ENCODE results near the gene TMEM128. TPM values are rescaled to one million over a fixed set of nuclear protein-coding genes. Genes with fewer than 3 reads are reported as not detected.
A peak's percentile ranks its signal among the peaks of the same experiment; 100 is the strongest.
"Not testable (repeated sequence)": the region's sequence is repeated elsewhere in the genome, so short reads cannot be mapped to it uniquely, and the experiment has no call there.

Gene TMEM128
- total RNA-seq, 1 donor from 2014 or later = 15.2 TPM

DNA sequence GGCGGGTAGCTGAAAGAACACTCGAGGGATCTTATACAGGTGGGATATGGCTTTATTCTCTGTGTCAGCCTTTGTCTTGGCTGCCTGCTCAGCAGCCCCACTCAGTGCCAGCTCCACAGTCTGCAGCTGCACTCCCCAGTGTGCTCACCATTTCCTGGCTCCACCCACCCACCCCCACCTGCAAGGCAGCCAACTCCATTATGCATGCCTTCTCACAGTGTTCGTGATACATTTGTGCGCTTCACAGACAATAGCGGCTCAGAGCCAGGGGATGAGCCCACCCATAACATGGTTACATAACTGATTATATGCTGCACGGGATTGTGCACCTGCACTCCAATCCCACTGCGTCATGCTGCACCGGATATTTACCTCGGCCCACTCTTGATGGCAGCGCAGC lies 8.8 kb upstream of the TMEM128 start:
- intact Hi-C loops (cut with DNase I) = no loop called here
- Histone ChIP-seq H3K27me3 (no peaks in the 10 kb centered on the region), H3K9me3 (no peaks in the 10 kb centered on the region), H3K36me3 (no peaks in the 10 kb centered on the region), H3K4me1 (no peaks in the 10 kb centered on the region), H3K27ac (no peak overlapping the region), H3K4me3 (no peak overlapping the region)
- TF ChIP-seq POLR2A (IDR thresholded peaks at IDR 0.05) (no peak), POLR2AphosphoS5 (IDR thresholded peaks at IDR 0.05; ENCODE audit: insufficient read depth in 1 of 2, low read depth in 1 of 2) (no peak)
- TF ChIP-seq, protein P1, sequence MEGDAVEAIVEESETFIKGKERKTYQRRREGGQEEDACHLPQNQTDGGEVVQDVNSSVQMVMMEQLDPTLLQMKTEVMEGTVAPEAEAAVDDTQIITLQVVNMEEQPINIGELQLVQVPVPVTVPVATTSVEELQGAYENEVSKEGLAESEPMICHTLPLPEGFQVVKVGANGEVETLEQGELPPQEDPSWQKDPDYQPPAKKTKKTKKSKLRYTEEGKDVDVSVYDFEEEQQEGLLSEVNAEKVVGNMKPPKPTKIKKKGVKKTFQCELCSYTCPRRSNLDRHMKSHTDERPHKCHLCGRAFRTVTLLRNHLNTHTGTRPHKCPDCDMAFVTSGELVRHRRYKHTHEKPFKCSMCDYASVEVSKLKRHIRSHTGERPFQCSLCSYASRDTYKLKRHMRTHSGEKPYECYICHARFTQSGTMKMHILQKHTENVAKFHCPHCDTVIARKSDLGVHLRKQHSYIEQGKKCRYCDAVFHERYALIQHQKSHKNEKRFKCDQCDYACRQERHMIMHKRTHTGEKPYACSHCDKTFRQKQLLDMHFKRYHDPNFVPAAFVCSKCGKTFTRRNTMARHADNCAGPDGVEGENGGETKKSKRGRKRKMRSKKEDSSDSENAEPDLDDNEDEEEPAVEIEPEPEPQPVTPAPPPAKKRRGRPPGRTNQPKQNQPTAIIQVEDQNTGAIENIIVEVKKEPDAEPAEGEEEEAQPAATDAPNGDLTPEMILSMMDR (IDR thresholded peaks at IDR 0.05) = no peak
- no peak for DNase-seq (ENCODE audit: extremely low spot score in 2 of 2)

DNA sequence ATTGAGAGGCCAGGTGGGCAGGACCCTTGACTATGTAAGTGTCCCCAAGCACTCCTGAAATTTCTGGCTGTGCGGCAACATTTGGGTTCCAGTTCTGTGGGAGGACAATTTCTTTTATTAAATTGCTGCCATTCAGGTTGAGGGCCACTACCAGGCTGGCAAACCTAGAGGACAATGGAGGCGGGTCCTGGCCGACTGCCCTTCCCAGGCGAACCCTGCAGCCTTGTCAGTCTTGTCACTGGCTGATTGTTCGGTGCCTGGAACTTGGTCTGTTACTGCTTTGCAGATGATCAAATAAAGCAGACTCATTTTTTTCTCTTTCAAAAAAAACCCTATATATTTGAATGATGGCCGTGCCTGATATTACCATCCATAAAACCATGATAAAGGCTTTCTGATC lies 6.6 kb upstream of the TMEM128 start:
- intact Hi-C loops (cut with DNase I) = no loop called here
- TF ChIP-seq POLR2AphosphoS5 (IDR thresholded peaks at IDR 0.05; ENCODE audit: insufficient read depth in 1 of 2, low read depth in 1 of 2) (no peak), POLR2A (IDR thresholded peaks at IDR 0.05) (no peak)
- TF ChIP-seq, protein P1 (IDR thresholded peaks at IDR 0.05) = no peak
- Histone ChIP-seq H3K36me3 (no peaks in the 10 kb centered on the region), H3K27ac (no peak overlapping the region), H3K27me3 (no peaks in the 10 kb centered on the region), H3K4me3 (no peak overlapping the region), H3K4me1 (no peaks in the 10 kb centered on the region), H3K9me3 (no peaks in the 10 kb centered on the region)
- DNase-seq (ENCODE audit: extremely low spot score in 2 of 2) = no peak

DNA sequence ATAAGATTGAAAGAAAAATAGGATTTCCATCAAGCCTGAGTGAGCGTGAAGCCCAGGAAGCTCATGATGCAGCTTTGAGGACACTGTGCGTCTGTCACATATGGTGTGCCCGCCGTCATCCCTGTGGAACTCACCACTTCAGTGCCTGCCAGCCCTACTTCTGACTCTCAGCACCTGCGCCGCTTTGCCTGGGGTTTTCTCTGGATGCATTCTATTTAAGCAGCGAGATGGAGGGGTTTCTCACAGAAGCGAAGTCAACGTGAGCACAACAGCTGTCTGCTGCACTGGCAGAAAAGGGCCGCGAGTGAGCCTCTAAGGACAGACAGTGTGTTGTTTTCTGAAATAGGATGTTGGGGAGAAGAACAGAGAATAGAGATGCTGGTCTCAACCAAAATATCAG lies 6.2 kb upstream of the TMEM128 start:
- Histone ChIP-seq H3K27ac (no peak overlapping the region), H3K9me3 (no peaks in the 10 kb centered on the region), H3K4me3 (no peak overlapping the region), H3K36me3 (no peaks in the 10 kb centered on the region), H3K4me1 (peaks cover 3% of the 10 kb centered on the region), H3K27me3 (no peaks in the 10 kb centered on the region)
- intact Hi-C loops (cut with DNase I) = no loop called here
- TF ChIP-seq POLR2A (IDR thresholded peaks at IDR 0.05) (no peak), POLR2AphosphoS5 (IDR thresholded peaks at IDR 0.05; ENCODE audit: insufficient read depth in 1 of 2, low read depth in 1 of 2) (no peak)
- TF ChIP-seq, protein P1 (IDR thresholded peaks at IDR 0.05) = no peak
- no peak for DNase-seq (ENCODE audit: extremely low spot score in 2 of 2)

DNA sequence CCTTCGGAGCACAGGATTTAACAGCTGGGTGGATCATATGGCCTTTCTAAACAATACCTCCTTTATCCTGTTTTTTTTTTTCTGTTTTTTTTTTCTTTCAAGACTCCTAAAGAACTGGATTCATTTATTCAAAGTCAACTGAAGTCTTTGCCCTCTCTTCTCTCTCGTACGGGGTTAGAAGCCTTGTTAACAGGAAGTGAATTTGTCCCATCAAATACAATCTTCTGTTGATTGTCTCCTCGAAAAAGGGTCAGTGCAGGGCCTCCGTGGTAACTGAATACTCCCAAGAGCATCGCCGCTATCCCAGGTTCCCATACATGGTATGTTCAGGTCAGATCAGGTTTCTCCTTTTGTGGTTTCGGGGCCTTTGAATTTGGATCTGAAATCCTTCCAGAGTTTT lies 1.8 kb upstream of the TMEM128 start:
- Histone ChIP-seq H3K36me3 (peaks cover 0 to 14% of the 10 kb centered on the region in 2 donors), H3K27ac (no peak overlapping the region), H3K4me3 (no peak overlapping the region), H3K4me1 (peaks cover 28% of the 10 kb centered on the region), H3K27me3 (no peaks in the 10 kb centered on the region), H3K9me3 (no peaks in the 10 kb centered on the region)
- TF ChIP-seq POLR2A (IDR thresholded peaks at IDR 0.05) = no peak
- TF ChIP-seq POLR2AphosphoS5 (IDR thresholded peaks at IDR 0.05; ENCODE audit: insufficient read depth in 1 of 2, low read depth in 1 of 2) = no peak
- TF ChIP-seq, protein P1 (IDR thresholded peaks at IDR 0.05) = no peak
- intact Hi-C loops (cut with DNase I) = no loop called here
- no peak for DNase-seq (ENCODE audit: extremely low spot score in 2 of 2)

GRCh38 chr4:4249342-4249741 lies 1.3 kb upstream of the TMEM128 start:
- DNase-seq (ENCODE audit: extremely low spot score in 2 of 2); H3K27ac ChIP-seq; H3K4me3 ChIP-seq; H3K9me3 ChIP-seq; H3K27me3 ChIP-seq; intact Hi-C loops (cut with DNase I): not testable (repeated sequence)
- Histone ChIP-seq H3K4me1 (peaks cover 28% of the 10 kb centered on the region), H3K36me3 (peaks cover 0 to 19% of the 10 kb centered on the region in 2 donors)

- Histone ChIP-seq H3K27ac (peak overlapping the region; percentile 92), H3K9me3 (no peaks in the 10 kb centered on the region), H3K4me3 (peak overlapping the region; percentile 65 to 73), H3K27me3 (no peaks in the 10 kb centered on the region), H3K36me3 (peaks cover 0 to 23% of the 10 kb centered on the region in 2 donors), H3K4me1 (peaks cover 28% of the 10 kb centered on the region)
- TF ChIP-seq, protein P1 (IDR thresholded peaks at IDR 0.05) = no peak
- TF ChIP-seq POLR2AphosphoS5 (IDR thresholded peaks at IDR 0.05; ENCODE audit: insufficient read depth in 1 of 2, low read depth in 1 of 2) (no peak), POLR2A (IDR thresholded peaks at IDR 0.05) (no peak)
- DNase-seq (ENCODE audit: extremely low spot score in 2 of 2) = no peak
- intact Hi-C loops (cut with DNase I) = no loop called here
Observed at GRCh38 chr4:4248885-4249203, 821 bp upstream of the TMEM128 start.
